GM21786 (cell line): ENCODE data around the gene CIDEC.
"Not testable (repeated sequence)": the region's sequence is repeated elsewhere in the genome, so short reads cannot be mapped to it uniquely, and the experiment has no call there.

Experiments used
- ATAC-seq: cut with Tn5 transposase; IDR thresholded peaks from one replicate; pipeline ENCODE4 v1.9.1; 2021; ENCODE audit not compliant: unreplicated experiment

The CIDEC gene

DNA sequence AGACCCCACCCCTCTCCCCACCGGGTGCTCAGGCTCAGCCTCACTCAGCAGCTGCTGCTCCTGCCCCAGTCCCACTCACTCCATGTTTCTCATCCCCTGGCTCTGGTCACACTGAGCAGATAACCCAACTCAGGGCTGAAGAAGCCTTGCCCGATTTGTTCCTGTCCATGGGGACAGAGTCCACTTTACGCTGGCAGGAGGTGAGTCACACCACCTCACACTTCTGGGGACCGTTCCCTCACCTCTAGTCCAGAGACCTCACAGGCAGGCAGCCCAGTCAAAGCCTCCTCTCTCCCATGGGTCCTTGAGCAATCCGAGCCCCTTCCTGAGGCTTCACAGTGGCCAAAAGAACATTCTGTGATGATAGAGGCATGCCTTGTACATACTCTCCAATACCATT is 1.4 kb downstream of the CIDEC start:
- no peak for ATAC-seq

- ATAC-seq = no peak
These were observed 3.1 kb downstream of the CIDEC start for GRCh38 chr3:9876991-9877390.

- ATAC-seq = not testable (repeated sequence)
These were observed 3.8 kb downstream of the CIDEC start for GRCh38 chr3:9876255-9876654.

DNA sequence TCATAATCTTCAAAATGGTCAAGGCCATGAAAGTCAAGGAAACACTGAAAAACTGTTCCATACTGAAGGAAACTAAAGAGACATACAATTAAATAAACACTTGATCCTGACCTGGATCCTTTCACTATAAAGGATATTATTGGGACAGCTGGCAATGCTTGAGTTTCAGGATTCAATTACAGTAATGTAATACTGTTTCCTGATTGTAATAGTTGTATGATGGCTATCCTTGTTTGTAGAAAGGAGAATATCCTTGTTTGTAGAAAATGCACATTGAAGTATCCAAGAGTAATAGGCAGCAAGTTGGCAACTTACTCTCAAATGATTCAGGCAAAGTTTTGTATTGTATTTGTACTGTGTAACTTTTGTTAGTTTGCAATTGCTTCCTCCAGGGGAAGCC is 4.6 kb downstream of the CIDEC start:
- no peak for ATAC-seq

DNA sequence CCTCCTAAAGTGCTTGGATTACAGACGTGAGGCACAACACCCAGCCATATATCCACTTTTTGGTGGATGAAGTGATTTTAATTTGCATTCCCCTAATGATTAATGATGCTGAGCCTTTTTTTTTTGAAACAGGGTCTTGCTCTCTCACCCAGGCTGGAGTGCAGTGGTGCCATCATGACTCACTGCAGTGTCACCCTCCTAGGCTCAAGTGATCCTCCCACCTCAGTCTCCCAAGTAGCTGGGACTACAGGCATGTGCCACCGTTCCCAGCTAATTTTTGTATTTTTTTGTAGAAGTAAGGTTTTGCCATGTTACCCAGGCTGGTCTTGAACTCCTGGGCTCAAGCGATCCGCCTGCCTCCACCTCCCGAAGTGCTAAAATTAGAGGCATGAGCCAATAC is 8.0 kb downstream of the CIDEC start:
- ATAC-seq = not testable (repeated sequence)

GRCh38 chr3:9870978-9871377 is 9.1 kb downstream of the CIDEC start:
- ATAC-seq = no peak

- no peak for ATAC-seq
These were observed 10.1 kb downstream of the CIDEC start for GRCh38 chr3:9869955-9870354.

DNA sequence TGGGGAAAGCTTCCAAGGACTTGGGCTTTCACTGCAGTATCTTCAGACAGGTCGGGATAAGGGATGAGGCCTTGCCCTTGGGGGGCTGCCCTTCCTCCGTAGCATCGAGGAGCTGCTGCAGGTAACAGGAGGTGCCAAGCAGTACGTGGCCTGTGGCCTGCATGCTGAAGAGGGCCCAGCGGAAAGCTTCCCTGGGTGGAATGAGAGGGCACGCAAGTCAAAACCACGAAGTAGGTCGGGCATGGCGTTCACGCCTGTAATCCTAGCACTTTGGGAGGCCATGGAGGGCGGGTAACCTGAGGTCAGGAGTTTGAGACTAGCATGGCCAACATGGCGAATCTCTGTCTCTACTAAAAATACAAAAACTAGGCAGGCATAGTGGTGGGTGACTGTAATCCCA is 12.9 kb downstream of the CIDEC start:
- no peak for ATAC-seq

- no peak for ATAC-seq
These were observed 13.4 kb downstream of the CIDEC start for GRCh38 chr3:9866639-9867038.

GRCh38 chr3:9865125-9865637 is 14.9 kb downstream of the CIDEC start:
- ATAC-seq = not testable (repeated sequence)

DNA sequence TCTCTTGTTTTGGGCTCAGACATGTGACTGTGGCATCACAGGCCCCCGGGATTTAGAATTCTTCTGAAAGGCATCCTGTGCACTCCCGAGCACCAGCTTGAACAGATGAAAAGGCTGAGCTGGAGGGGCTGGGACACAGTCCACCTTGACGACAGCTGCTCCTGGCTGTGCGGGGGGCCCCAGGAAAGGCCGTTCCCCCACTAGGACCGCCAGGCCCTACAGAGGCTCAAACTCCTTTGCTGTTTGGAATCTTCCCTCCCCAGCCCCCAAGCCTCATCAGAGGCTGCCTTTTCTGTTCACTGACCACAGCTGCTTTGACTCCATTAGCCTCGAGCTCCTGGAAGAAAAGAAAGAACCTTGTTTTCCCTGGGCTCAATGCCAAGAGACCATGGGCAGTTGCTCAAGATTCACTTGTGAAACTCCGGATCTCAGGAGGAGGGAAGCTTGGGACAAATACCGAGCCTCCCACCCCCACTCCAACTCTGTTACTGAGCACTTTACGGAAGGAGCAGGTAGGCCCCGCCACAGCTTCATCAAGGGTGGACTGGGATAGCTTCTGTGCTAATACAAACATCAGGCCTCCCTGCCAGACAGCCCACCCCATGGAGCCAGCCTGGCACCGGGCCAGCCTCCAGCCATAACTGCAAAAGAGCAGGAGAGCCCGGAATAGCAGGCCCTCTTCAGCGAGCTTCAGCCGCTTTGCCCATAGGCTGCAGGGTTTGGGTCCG is 15.7 kb downstream of the CIDEC start:
- no peak for ATAC-seq

DNA sequence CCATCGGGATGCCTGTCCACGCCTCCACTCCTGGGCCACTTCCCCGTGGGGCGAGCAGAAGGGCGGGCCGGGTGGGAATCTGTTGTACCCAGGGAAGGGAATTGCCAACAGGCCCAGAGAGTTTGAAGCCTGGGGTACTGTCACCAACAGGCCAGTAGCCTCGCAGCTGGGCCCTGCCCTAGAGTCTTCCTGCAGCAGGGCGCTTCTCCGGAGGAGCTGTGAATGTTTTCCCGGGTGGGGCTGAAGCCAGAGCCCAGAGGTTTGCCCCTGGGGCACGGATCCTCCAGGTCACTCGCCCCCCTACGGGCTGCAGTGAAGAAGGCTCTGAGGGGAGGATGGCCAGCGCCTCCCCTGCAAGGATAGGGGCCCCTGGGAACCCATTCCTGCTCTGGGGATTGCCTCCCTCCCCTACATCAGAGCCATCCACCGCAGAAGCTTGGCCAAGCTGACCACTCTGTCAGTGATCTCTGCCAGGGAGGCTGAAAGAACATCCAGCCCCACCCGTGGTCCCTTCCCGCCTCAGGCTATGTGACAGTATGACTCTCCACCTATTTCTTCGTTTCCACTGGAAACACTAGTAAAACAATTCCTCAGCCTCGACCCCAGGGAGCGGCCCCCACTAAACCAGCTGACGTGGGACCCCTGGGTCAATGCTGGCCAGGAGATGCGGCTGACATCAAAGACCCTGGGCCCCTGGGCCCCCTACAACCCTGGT is 16.8 kb downstream of the CIDEC start:
- no peak for ATAC-seq

- ATAC-seq = no peak
These were observed 17.5 kb downstream of the CIDEC start for GRCh38 chr3:9862391-9863057.

DNA sequence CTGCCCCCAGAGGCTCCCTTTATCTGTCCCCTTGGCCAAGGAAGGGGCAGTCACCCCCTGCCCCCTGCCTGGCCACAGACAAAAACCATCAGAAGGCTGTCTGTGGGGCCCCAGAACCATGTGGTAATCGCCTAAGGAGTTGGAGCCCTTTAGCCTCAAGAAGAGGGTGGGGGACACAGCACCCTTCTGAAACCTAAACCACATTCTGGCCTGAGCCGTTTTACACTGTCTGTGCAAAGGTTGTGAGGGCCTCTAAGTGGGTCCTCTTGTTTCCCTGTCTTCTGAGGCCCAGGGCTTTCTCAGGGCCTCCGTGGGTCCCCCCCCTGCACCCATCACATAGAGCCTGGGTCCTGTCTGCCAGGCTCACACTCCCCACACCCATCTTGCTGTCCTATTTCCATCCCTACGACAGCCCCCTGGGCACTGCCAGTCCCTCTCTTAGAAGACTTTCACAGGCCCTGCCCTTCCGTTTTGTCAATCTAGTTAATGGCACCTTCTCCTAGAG is 18.4 kb downstream of the CIDEC start:
- ATAC-seq = no peak

DNA sequence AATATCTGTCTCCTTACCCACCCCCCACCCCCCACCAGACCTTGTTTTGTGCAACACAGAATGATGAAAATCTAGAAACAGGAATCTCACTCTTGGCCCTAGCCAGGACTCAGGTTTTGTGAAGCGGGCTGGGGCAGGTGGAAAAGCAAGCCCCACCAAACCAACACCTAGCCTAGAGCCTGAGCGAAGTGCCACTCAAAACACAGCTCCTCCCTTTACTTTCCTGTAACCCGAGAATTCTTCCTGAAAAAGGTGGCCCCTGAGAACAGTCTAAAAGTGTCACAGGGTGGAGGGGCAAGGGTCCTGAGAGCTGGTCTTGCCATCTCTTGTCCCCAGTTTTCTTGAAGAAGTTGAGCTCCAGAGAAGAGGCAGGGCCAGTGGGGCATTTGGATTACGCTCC is 18.9 kb downstream of the CIDEC start:
- no peak for ATAC-seq

GRCh38 chr3:9859530-9860025 is 20.5 kb downstream of the CIDEC start:
- no peak for ATAC-seq

GRCh38 chr3:9855594-9855993 is 24.5 kb downstream of the CIDEC start:
- ATAC-seq = no peak

GRCh38 chr3:9854291-9854940 is 25.6 kb downstream of the CIDEC start:
- not testable (repeated sequence) for ATAC-seq

DNA sequence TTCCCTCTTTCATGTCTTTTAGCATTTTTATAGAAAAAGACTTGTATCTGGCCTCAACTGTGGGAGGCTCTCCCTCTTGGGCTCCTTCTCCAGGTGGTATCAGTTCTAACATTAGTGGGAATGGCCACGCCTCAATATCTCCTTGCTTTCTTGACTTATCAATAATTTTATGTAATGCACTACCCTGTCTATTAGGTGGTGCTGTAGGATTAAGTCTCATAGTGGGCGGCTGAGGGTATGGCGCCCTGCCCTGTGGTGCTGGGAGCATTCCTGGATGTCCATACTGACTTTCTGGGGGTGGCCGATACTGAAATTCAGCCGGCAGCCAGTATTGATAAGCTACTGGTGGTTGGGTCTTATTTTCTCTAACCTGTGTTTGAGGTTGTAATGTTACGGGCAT is 27.5 kb downstream of the CIDEC start:
- no peak for ATAC-seq

- ATAC-seq = not testable (repeated sequence)
These were observed 28.1 kb downstream of the CIDEC start for GRCh38 chr3:9851926-9852325.

DNA sequence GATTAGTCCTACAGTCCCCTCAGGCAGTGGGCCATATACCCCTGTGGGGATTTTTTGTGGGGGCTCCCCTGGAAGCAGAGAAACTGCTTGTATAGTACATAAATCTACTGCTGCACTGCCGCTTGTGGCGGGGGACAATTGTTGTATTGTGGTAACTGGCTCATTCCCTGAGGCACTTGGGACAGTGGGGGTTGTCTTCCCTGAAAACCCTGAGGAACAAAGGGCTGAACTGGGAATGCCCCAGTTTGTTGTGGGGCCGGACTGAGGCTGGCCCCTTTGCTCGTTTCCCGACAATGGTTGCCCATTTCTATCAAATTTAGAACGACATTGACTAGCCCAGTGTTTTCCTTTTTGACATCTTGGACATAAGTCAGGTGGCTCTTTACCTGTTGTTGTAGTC is 28.7 kb downstream of the CIDEC start:
- not testable (repeated sequence) for ATAC-seq
